ENCODE measurements around the gene GAB3.

GRCh38 chrX:154751203-154751668 lies 359 bp upstream of the GAB3 start:
- TF ChIP-seq POLR2A (IDR thresholded peaks at IDR 0.05) (no peak), CTCF (IDR thresholded peaks at IDR 0.05) (no peak)
